Caco-2 (cell line): ENCODE results near the gene ENHO. TPM values are rescaled to one million over a fixed set of nuclear protein-coding genes. Genes with fewer than 3 reads are reported as not detected.

Source experiments
- BruUV-seq: library from RNA; stranded (reverse); fragments of 400-500 nt; replicated peaks from 2 replicates; lab custom pipeline; 2021; lab: Mats Ljungman, UMichigan
- CTCF ChIA-PET: fragments of 300-600 bp; sonication (Branson Sonifier 250); formaldehyde crosslinking; loops from one replicate; lab custom pipeline; 2022; ENCODE audit warnings: antibody characterized with exemption; lab: Charles Lee
- POLR2A ChIA-PET: fragments of 300-600 bp; sonication (Branson Sonifier 250); formaldehyde crosslinking; loops from one replicate; lab custom pipeline; 2022; ENCODE audit warnings: antibody characterized with exemption; lab: Charles Lee
- DNase-seq, 2 experiments: peaks; one replicate each; pipeline versions ENCODE4 v3.0.0 to v3.0.0-alpha.2; 2020 to 2022
- H3K27me3 ChIP-seq: replicated peaks from 2 replicates; pipeline ENCODE4 v1.6.0; 2011; ENCODE audit warnings: low read length; ENCODE audit not compliant: control insufficient read depth, insufficient read depth
- H3K36me3 ChIP-seq: 2 replicates; pipeline ENCODE4 v1.5.1; 2011; ENCODE audit warnings: low read length; ENCODE audit not compliant: control insufficient read depth, insufficient read depth
- H3K4me1 ChIP-seq: fragments of 250-450 bp; sonication (Bioruptor Pico); 2 replicates; pipeline ENCODE4 v1.5.1; 2020; ENCODE audit warnings: mild to moderate bottlenecking
- H3K4me3 ChIP-seq: 2 replicates; pipeline ENCODE4 v1.5.1; 2011; ENCODE audit warnings: low read depth, mild to moderate bottlenecking, control low read depth, low read length
- H3K9me3 ChIP-seq: fragments of 250-450 bp; sonication (Bioruptor Pico); 2 replicates; pipeline ENCODE4 v1.5.1; 2020; ENCODE audit warnings: mild to moderate bottlenecking, moderate library complexity
- H3K27ac Mint-ChIP-seq: one replicate; pipeline ENCODE4 v1.8.0; 2022; ENCODE audit warnings: mixed read lengths; ENCODE audit not compliant: unreplicated experiment
- H3K27me3 Mint-ChIP-seq: one replicate; pipeline ENCODE4 v1.8.0; 2022; ENCODE audit warnings: mixed read lengths; ENCODE audit not compliant: insufficient read depth, unreplicated experiment
- H3K36me3 Mint-ChIP-seq: one replicate; pipeline ENCODE4 v1.8.0; 2022; ENCODE audit warnings: mild to moderate bottlenecking, mixed read lengths; ENCODE audit not compliant: insufficient read depth, unreplicated experiment
- H3K4me1 Mint-ChIP-seq: one replicate; pipeline ENCODE4 v1.8.0; 2022; ENCODE audit warnings: low read depth, mixed read lengths; ENCODE audit not compliant: unreplicated experiment
- H3K4me3 Mint-ChIP-seq: one replicate; pipeline ENCODE4 v1.8.0; 2022; ENCODE audit warnings: mild to moderate bottlenecking, moderate library complexity, mixed read lengths; ENCODE audit not compliant: unreplicated experiment
- H3K9me3 Mint-ChIP-seq: one replicate; pipeline ENCODE4 v1.8.0; 2022; ENCODE audit warnings: mixed read lengths; ENCODE audit not compliant: unreplicated experiment
- CTCF ChIP-seq, 2 experiments: fragments of 200-600 bp in 1 of 2; IDR thresholded peaks; 1 replicate in 1 of 2; 2 replicates in 1 of 2; pipeline versions ENCODE4 v1.5.1 to v1.8.0; 2011 to 2022; ENCODE audit warnings: antibody characterized with exemption in 1 of 2, control low read depth in 1 of 2, inconsistent platforms in 1 of 2, low read depth in 1 of 2, low read length in 1 of 2, mild to moderate bottlenecking in 1 of 2, moderate library complexity in 1 of 2; ENCODE audit not compliant: insufficient read depth in 1 of 2, severe bottlenecking in 1 of 2, unreplicated experiment in 1 of 2
- intact Hi-C: fragments of 100-400 bp; cut with micrococcal nuclease; formaldehyde crosslinking; loops from one replicate; pipeline ENCODE4 v1.10.0; 2022; ENCODE audit not compliant: unreplicated experiment
- total RNA-seq: library from RNA; stranded (reverse); gene quantifications from 2 replicates; pipeline ENCODE4 v1.2.3, GENCODE V29; 2022

The ENHO gene
- total RNA-seq, 1 experiment from 2014 or later, result 2.1 TPM

- Histone ChIP-seq H3K36me3 (no peaks in the 10 kb centered on the region), H3K27me3 (no peaks in the 10 kb centered on the region), H3K4me1 (no peaks in the 10 kb centered on the region), H3K4me3 (no peak overlapping the region), H3K9me3 (no peaks in the 10 kb centered on the region)
- no TSS peak for BruUV-seq
- Mint-ChIP-seq H3K9me3 (peaks cover 8% of the 10 kb centered on the region), H3K4me1 (no peaks in the 10 kb centered on the region), H3K27ac (no peak overlapping the region), H3K36me3 (no peaks in the 10 kb centered on the region), H3K27me3 (peaks cover 4% of the 10 kb centered on the region), H3K4me3 (no peak overlapping the region)
- peak; percentile 32 to 47 for TF ChIP-seq CTCF (IDR thresholded peaks at IDR 0.05; ENCODE audit: insufficient read depth in 1 of 2, low read depth in 1 of 2, low read length in 1 of 2, severe bottlenecking in 1 of 2, unreplicated experiment in 1 of 2)
- intact Hi-C loops, result no loop called here
- ChIA-PET CTCF (interaction anchor here (0.6 to 1.3 kb wide), 2 partner anchors 18 to 23 kb away, joined by 3 read pairs; no protein-coding TSS in a partner anchor), POLR2A (no interaction called here)
- DNase-seq, result no peak
Observed at GRCh38 chr9:34562135-34562745, 39.5 kb upstream of the ENHO start.

- Mint-ChIP-seq H3K4me1 (no peaks in the 10 kb centered on the region), H3K27ac (no peak overlapping the region), H3K36me3 (no peaks in the 10 kb centered on the region)
Observed at GRCh38 chr9:34560599-34561214, 37.9 kb upstream of the ENHO start.

More at GRCh38 chr9:34560599-34561214, 37.9 kb upstream of the ENHO start:
- H3K27me3 ChIP-seq, result no peaks in the 10 kb centered on the region; the same call in none of the 2 replicates
- intact Hi-C loops, result no loop called here
- TF ChIP-seq CTCF (IDR thresholded peaks at IDR 0.05; ENCODE audit: insufficient read depth in 1 of 2, low read depth in 1 of 2, low read length in 1 of 2, severe bottlenecking in 1 of 2, unreplicated experiment in 1 of 2), result no peak
- ChIA-PET POLR2A (no interaction called here), CTCF (interaction anchor here (1.0 kb wide), 1 partner anchor 31 kb away, joined by 5 read pairs; no protein-coding TSS in a partner anchor)
- Mint-ChIP-seq H3K9me3 (peaks cover 8% of the 10 kb centered on the region), H3K4me3 (no peak overlapping the region), H3K27me3 (peaks cover 4% of the 10 kb centered on the region)
- H3K4me1 ChIP-seq, result no peaks in the 10 kb centered on the region
- no peaks in the 10 kb centered on the region for H3K9me3 ChIP-seq
- no peak overlapping the region for H3K4me3 ChIP-seq
- no peaks in the 10 kb centered on the region for H3K36me3 ChIP-seq
- DNase-seq, result no peak
- no TSS peak for BruUV-seq
